ENCODE results near the gene PLA2G6. TPM values are rescaled to one million over a fixed set of nuclear protein-coding genes. Genes with fewer than 3 reads are reported as not detected.

PLA2G6 gene
- total RNA-seq, 1 experiment from 2014 or later = 6.0 TPM

GRCh38 chr22:38203855-38204514 is 22.4 kb upstream of the PLA2G6 start:
- Histone ChIP-seq H3K9me3 (ENCODE audit: low read length) (no peaks in the 10 kb centered on the region), H3K4me1 (ENCODE audit: insufficient read depth, low read length) (peaks cover 14% of the 10 kb centered on the region), H3K27me3 (ENCODE audit: low read length) (no peaks in the 10 kb centered on the region), H3K9me2 (replicated peaks; ENCODE audit: low read length) (no peaks in the 10 kb centered on the region), H3K9ac (ENCODE audit: low read length) (peak overlapping the region; percentile 92), H3K27ac (ENCODE audit: low read length) (peak overlapping the region; percentile 80), H3K4me3 (ENCODE audit: low read length) (peak overlapping the region; percentile 99), H3K4me2 (ENCODE audit: low read length) (peak overlapping the region; percentile 97), H2AFZ (ENCODE audit: low read length) (no peak overlapping the region), H3F3A (ENCODE audit: low read length, unreplicated experiment) (peaks cover 3% of the 10 kb centered on the region), H3K79me2 (ENCODE audit: low read length) (peaks cover 64% of the 10 kb centered on the region), H4K20me1 (ENCODE audit: low read length) (peaks cover 52% of the 10 kb centered on the region), H3K36me3 (ENCODE audit: low read depth, low read length) (peaks cover 5% of the 10 kb centered on the region; the same call in 1 of the 2 replicates)
- ATAC-seq = no peak
- CTCF ChIA-PET = interaction anchor here (0.6 kb wide), 1 partner anchor 887 kb away, joined by 3 read pairs; no protein-coding TSS in a partner anchor
- intact Hi-C loops (cut with micrococcal nuclease) = no loop called here
- POLR2A ChIA-PET (ENCODE audit: unreplicated experiment) = interaction anchor here (0.6 kb wide), 1 partner anchor 1840 kb away, joined by 4 read pairs; no protein-coding TSS in a partner anchor
- peak; percentile 40 for DNase-seq
- TF ChIP-seq CTCF (conservative IDR thresholded peaks at IDR 0.05; ENCODE audit: low read depth, low read length) (no peak), EZH2 (IDR thresholded peaks at IDR 0.05; ENCODE audit: low read length, unreplicated experiment) (no peak), EZH2phosphoT487 (IDR thresholded peaks at IDR 0.05; ENCODE audit: borderline replicate concordance, low read length) (no peak)
- no TSS peak for BruUV-seq (replicated peaks)

GRCh38 chr22:38203090-38203810 is 21.6 kb upstream of the PLA2G6 start:
- H3K27ac ChIP-seq (ENCODE audit: low read length) = peak overlapping the region; percentile 80
- ChIA-PET POLR2A (ENCODE audit: unreplicated experiment) (no interaction called here), CTCF (no interaction called here)
- peaks cover 3% of the 10 kb centered on the region for H3F3A ChIP-seq (ENCODE audit: low read length, unreplicated experiment)
- H3K9ac ChIP-seq (ENCODE audit: low read length) = peak overlapping the region; percentile 92
- TF ChIP-seq CTCF (conservative IDR thresholded peaks at IDR 0.05; ENCODE audit: low read depth, low read length) (no peak), EZH2phosphoT487 (IDR thresholded peaks at IDR 0.05; ENCODE audit: borderline replicate concordance, low read length) (no peak), EZH2 (IDR thresholded peaks at IDR 0.05; ENCODE audit: low read length, unreplicated experiment) (no peak)
- peaks cover 14% of the 10 kb centered on the region for H3K4me1 ChIP-seq (ENCODE audit: insufficient read depth, low read length)
- H3K9me3 ChIP-seq (ENCODE audit: low read length) = no peaks in the 10 kb centered on the region
- no peaks in the 10 kb centered on the region for H3K27me3 ChIP-seq (ENCODE audit: low read length)
- H2AFZ ChIP-seq (ENCODE audit: low read length) = no peak overlapping the region
- H3K9me2 ChIP-seq (replicated peaks; ENCODE audit: low read length) = no peaks in the 10 kb centered on the region
- H3K4me2 ChIP-seq (ENCODE audit: low read length) = peak overlapping the region; percentile 97
- ATAC-seq (peak; percentile 45), DNase-seq (peak; percentile 60)
- BruUV-seq (replicated peaks) = TSS peak; percentile 84
- peaks cover 48% of the 10 kb centered on the region for H4K20me1 ChIP-seq (ENCODE audit: low read length)
- peak overlapping the region; percentile 99 for H3K4me3 ChIP-seq (ENCODE audit: low read length)
- H3K36me3 ChIP-seq (ENCODE audit: low read depth, low read length) = 0 out of 2 replicates have a peak, but pooled peaks cover under 1% of the 10 kb centered on the region
- intact Hi-C loops (cut with micrococcal nuclease) = no loop called here
- peaks cover 56% of the 10 kb centered on the region for H3K79me2 ChIP-seq (ENCODE audit: low read length)

Measured in PC-3 (cell line).